ENCODE data around the gene TENM3. TPM values are rescaled to one million over a fixed set of nuclear protein-coding genes. Genes with fewer than 3 reads are reported as not detected.

The TENM3 gene
- total and polyA plus RNA-seq, 2 donors (not counting 3 experiments of a cell fraction or from before 2014, with no cell fraction given) = 3.2 to 6.2 TPM

DNA sequence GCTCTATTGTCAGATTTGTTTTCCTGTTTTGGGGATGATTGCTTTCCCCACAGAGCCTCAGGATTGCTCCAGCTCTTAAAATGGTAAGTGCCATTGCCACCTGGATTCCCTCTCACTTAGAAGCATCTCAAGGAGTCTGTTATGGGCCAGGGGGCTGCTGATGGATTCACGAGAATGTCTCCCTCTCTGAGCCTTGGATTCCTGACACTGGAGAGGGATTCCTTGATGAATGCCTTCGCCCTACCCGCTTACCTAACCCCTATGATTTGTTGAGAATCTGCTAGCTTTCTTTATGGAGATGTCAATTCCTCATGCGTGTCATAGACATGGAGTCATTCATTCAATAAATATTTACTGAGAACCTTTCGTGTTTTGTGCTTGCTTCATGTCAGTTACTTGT lies 36.9 kb upstream of the TENM3 start:
- dilution Hi-C loops (cut with MboI; ENCODE audit: extremely low pct_ligation_motif_present, low sequenced_read_pairs) = no loop called here
- Histone ChIP-seq H4K20me1 (replicated peaks; ENCODE audit: control insufficient read depth, extremely low read depth, insufficient read depth, low read length) (no peaks in the 10 kb centered on the region), H3K27me3 (ENCODE audit: control insufficient read depth in 2 of 2, insufficient read depth in 2 of 2, low read length in 2 of 2) (no peaks in the 10 kb centered on the region), H3K27ac (ENCODE audit: insufficient read depth, low read depth, low read length) (no peak overlapping the region), H3K9ac (replicated peaks; ENCODE audit: extremely low read depth, insufficient read depth, low read length) (no peak overlapping the region), H3K9me1 (replicated peaks; ENCODE audit: control insufficient read depth, extremely low read depth, insufficient read depth, low read length) (no peaks in the 10 kb centered on the region), H2AFZ (ENCODE audit: low read depth, low read length) (no peak overlapping the region), H3K4me1 (ENCODE audit: control insufficient read depth, extremely low read depth, insufficient read depth, low read length) (no peaks in the 10 kb centered on the region), H3K9me3 (replicated peaks; ENCODE audit: control insufficient read depth, insufficient read depth, low read length) (no peaks in the 10 kb centered on the region), H3K4me3 (replicated peaks in 1 of 3; ENCODE audit: insufficient read depth in 1 of 3, low read depth in 1 of 3, low read length in 3 of 3) (no peak overlapping the region), H3K79me2 (ENCODE audit: control insufficient read depth, insufficient read depth, low read length) (no peaks in the 10 kb centered on the region), H3K4me2 (ENCODE audit: insufficient read depth, low read length) (no peak overlapping the region), H3K36me3 (ENCODE audit: control insufficient read depth in 2 of 2, extremely low read depth in 1 of 2, insufficient read depth in 2 of 2, low read length in 2 of 2) (no peaks in the 10 kb centered on the region)
- ChIA-PET POLR2A (no interaction called here), CTCF (interaction anchor here (0.9 kb wide), 1 partner anchor 24 kb away, joined by 3 read pairs; no protein-coding TSS in a partner anchor)
- intact Hi-C loops (cut with micrococcal nuclease) = no loop called here
- no TSS peak for BruUV-seq (replicated peaks)
- FAIRE-seq (no peak), DNase-seq (ENCODE audit: low read depth, low spot score) (no peak)
- no peak for TF ChIP-seq FOS (IDR thresholded peaks at IDR 0.05; ENCODE audit: borderline replicate concordance, insufficient read depth, low read length)
- TF ChIP-seq POLR2A (IDR thresholded peaks at IDR 0.05; ENCODE audit: low read depth, low read length) = no peak
- TF ChIP-seq GATA2 (IDR thresholded peaks at IDR 0.05; ENCODE audit: insufficient read depth, insufficient read length, low read depth, low read length) = no peak
- TF ChIP-seq EZH2 (IDR thresholded peaks at IDR 0.05; ENCODE audit: borderline replicate concordance, low read depth, low read length, severe bottlenecking) = no peak
- no peak for TF ChIP-seq POLR2AphosphoS5 (IDR thresholded peaks at IDR 0.05; ENCODE audit: insufficient read depth, low read depth, low read length)
- no peak for TF ChIP-seq JUN (IDR thresholded peaks at IDR 0.05; ENCODE audit: borderline replicate concordance, insufficient read depth, insufficient read length, low read depth)
- no peak for TF ChIP-seq MYC (IDR thresholded peaks at IDR 0.05; ENCODE audit: low read depth, low read length)
- TF ChIP-seq, protein P1, sequence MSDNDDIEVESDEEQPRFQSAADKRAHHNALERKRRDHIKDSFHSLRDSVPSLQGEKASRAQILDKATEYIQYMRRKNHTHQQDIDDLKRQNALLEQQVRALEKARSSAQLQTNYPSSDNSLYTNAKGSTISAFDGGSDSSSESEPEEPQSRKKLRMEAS (IDR thresholded peaks at IDR 0.05; ENCODE audit: insufficient read depth, insufficient read length) = no peak
- TF ChIP-seq, protein P2, sequence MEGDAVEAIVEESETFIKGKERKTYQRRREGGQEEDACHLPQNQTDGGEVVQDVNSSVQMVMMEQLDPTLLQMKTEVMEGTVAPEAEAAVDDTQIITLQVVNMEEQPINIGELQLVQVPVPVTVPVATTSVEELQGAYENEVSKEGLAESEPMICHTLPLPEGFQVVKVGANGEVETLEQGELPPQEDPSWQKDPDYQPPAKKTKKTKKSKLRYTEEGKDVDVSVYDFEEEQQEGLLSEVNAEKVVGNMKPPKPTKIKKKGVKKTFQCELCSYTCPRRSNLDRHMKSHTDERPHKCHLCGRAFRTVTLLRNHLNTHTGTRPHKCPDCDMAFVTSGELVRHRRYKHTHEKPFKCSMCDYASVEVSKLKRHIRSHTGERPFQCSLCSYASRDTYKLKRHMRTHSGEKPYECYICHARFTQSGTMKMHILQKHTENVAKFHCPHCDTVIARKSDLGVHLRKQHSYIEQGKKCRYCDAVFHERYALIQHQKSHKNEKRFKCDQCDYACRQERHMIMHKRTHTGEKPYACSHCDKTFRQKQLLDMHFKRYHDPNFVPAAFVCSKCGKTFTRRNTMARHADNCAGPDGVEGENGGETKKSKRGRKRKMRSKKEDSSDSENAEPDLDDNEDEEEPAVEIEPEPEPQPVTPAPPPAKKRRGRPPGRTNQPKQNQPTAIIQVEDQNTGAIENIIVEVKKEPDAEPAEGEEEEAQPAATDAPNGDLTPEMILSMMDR (IDR thresholded peaks at IDR 0.05; ENCODE audit: extremely low read depth in 1 of 2, insufficient read depth in 1 of 2, low read depth in 1 of 2, low read length in 2 of 2) = no peak
